HG03066 (cell line): ENCODE measurements around the gene RABGAP1L.
"Not testable (repeated sequence)": the region's sequence is repeated elsewhere in the genome, so short reads cannot be mapped to it uniquely, and the experiment has no call there.

Experiments
- ATAC-seq: cut with Tn5 transposase; IDR thresholded peaks from one replicate; pipeline ENCODE4 v1.9.1; 2021; ENCODE audit warnings: low read depth; ENCODE audit not compliant: unreplicated experiment

Gene RABGAP1L

GRCh38 chr1:174642393-174642792 lies 483.1 kb downstream of the RABGAP1L start:
- no peak for ATAC-seq

- no peak for ATAC-seq
Observed at GRCh38 chr1:174643206-174643605, 483.9 kb downstream of the RABGAP1L start.

- ATAC-seq = not testable (repeated sequence)
Observed at GRCh38 chr1:174649572-174649971, 490.3 kb downstream of the RABGAP1L start.

GRCh38 chr1:174652569-174653280 lies 493.4 kb downstream of the RABGAP1L start:
- ATAC-seq = no peak

GRCh38 chr1:174654560-174654959 lies 495.2 kb downstream of the RABGAP1L start:
- ATAC-seq = no peak

GRCh38 chr1:174656409-174657059 lies 497.2 kb downstream of the RABGAP1L start:
- no peak for ATAC-seq

- no peak for ATAC-seq
Observed at GRCh38 chr1:174657411-174657810, 498.1 kb downstream of the RABGAP1L start.

- ATAC-seq = no peak
Observed at GRCh38 chr1:174657893-174658292, 498.6 kb downstream of the RABGAP1L start.

GRCh38 chr1:174659823-174660222 lies 500.5 kb downstream of the RABGAP1L start:
- ATAC-seq = no peak

- ATAC-seq = no peak
Observed at GRCh38 chr1:174660476-174660875, 501.2 kb downstream of the RABGAP1L start.

- ATAC-seq = no peak
Observed at GRCh38 chr1:174663358-174663757, 504.0 kb downstream of the RABGAP1L start.

GRCh38 chr1:174666248-174666647 lies 506.9 kb downstream of the RABGAP1L start:
- ATAC-seq = no peak

- ATAC-seq = no peak
Observed at GRCh38 chr1:174671826-174672225, 512.5 kb downstream of the RABGAP1L start.

- ATAC-seq = no peak
Observed at GRCh38 chr1:174676856-174677255, 517.5 kb downstream of the RABGAP1L start.

- ATAC-seq = no peak
Observed at GRCh38 chr1:174678657-174679056, 519.3 kb downstream of the RABGAP1L start.

GRCh38 chr1:174680101-174680500 lies 520.8 kb downstream of the RABGAP1L start:
- ATAC-seq = no peak

- ATAC-seq = no peak
Observed at GRCh38 chr1:174682419-174683008, 523.2 kb downstream of the RABGAP1L start.

- no peak for ATAC-seq
Observed at GRCh38 chr1:174686213-174686612, 526.9 kb downstream of the RABGAP1L start.

GRCh38 chr1:174689524-174689923 lies 530.2 kb downstream of the RABGAP1L start:
- no peak for ATAC-seq

- ATAC-seq = no peak
Observed at GRCh38 chr1:174690266-174690665, 530.9 kb downstream of the RABGAP1L start.

- no peak for ATAC-seq
Observed at GRCh38 chr1:174692313-174692712, 533.0 kb downstream of the RABGAP1L start.

- no peak for ATAC-seq
Observed at GRCh38 chr1:174693085-174693484, 533.8 kb downstream of the RABGAP1L start.
